Fibroblast of skin of back (primary cell): ENCODE data around the gene ANKRD6.
A peak's percentile ranks its signal among the peaks of the same experiment; 100 is the strongest.

Experiments used
- DNase-seq: peaks from one replicate; pipeline ENCODE4 v3.0.0-alpha.2; 2013

The ANKRD6 gene

DNA sequence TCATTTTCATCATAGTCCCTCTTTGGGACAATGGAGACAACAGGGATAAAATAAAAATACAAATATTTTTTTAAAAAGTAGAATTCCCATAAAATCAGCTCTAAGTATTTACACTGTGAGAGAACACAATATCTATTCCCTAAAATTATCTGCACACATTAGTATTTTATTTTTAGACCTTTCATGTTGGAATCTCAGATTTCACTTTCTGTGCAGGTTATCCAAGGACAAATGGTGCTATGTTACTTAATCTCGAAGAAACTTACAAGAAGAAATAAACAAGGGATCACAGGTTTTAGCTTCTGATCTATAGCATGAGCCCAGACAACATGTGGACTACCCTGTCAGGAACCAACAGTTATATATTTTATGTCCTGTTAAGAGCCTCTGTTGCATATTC, 228.6 kb downstream of the ANKRD6 start:
- no peak for DNase-seq

DNA sequence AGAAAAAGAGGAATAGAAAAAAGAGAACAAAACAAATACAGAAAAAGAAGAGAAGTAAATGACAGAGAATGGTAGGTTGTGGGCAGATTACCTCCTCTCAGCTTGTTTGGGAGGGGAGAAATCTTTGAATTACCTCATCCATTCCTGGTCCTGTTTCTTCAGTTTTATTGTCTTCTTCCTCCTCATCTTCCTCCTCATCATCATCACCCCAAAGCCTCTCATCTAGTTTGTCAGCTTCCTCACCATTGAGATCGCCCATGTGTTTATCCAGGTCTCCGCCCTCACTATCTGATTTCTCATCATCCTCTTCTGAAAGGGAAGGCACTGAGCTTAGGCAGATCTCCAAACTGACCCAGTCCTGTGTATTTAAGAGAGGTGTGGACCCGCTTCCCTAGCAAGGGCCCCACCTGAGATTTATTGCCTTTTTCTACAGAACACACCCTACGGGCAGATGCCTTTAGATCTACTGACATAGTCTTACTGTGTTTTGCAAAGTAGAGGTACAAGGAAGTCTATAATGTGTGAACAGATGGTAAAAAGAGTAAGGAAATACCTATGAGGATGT, 229.8 kb downstream of the ANKRD6 start:
- DNase-seq: no peak

DNA sequence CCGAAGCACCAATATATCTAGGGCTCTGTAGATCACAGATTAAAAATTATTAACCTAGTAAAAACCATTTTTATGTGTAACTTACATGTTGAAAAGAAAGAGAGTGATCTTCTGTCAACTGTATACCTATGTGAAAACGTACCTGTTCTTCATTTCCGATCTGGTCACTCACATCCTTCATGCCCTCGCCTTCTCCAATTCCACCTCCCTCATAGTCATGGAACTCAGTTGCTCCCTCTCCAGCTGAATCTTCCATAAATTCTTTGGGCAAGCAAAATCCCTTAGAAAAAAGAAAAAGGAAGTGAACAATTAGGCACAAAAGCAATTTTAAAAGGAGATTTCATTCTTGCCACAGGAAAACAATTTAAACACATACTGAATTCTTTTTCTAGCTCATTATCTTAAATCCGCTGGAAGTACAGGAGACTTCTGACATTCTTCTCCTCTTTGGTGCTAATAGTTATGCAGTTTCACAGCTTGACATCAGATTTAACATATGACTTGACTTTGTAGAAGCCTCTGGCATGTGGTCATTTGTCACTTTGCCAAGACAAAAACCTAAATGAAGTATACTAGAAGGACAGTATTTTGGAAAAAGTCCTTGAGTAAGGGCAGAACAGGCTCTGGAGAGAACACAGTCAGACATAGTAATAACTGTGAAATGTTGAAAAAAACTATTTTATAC, 235.1 kb downstream of the ANKRD6 start:
- DNase-seq: peak; percentile 67

DNA sequence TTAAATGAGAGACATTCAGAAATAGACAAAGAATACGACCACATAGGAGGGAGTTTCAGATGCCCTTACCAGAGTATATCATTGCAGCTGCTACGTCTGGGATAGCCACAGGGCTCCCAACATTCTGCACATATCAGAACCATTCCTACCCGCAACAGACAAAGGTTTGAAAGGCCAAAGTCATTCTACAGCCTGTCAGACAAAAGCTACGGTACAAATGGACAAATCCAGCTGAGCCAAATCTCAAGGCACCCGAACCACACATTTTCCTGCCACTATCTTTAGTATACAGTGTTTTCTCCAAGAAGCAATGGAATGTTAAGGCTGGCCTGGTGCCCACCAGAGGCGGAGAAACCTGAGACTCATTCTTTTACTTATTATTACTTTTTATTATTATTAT, 236.1 kb downstream of the ANKRD6 start:
- peak; percentile 40 for DNase-seq

DNA sequence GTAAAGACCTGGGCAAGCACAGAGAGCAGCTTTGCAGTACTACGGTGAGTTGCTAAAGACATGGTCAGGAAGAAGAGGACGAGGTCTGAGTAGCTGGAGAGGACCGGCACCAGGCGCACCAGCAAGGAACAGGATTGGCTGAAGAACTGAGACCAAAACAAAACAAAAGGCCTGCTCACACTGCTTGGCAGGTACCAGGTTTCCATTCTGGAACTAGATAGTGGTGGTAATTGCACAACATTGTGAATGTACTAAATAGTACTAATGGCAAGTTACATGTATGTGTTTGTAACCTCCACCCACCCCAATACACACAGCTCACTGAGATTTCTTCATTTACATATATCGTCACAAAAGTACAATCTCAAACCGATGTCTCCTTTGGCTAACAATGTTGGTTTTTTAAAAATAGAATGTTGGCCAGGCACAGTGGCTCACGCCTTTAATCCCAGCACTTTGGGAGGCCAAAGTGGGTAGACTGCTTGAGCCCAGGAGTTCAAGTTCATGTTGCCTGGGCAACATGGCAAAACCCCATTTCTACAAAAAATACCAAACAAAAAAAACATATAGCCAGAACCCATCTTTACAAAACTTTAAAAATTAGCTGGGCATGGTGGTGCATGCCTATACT, 238.1 kb downstream of the ANKRD6 start:
- DNase-seq: no peak

DNA sequence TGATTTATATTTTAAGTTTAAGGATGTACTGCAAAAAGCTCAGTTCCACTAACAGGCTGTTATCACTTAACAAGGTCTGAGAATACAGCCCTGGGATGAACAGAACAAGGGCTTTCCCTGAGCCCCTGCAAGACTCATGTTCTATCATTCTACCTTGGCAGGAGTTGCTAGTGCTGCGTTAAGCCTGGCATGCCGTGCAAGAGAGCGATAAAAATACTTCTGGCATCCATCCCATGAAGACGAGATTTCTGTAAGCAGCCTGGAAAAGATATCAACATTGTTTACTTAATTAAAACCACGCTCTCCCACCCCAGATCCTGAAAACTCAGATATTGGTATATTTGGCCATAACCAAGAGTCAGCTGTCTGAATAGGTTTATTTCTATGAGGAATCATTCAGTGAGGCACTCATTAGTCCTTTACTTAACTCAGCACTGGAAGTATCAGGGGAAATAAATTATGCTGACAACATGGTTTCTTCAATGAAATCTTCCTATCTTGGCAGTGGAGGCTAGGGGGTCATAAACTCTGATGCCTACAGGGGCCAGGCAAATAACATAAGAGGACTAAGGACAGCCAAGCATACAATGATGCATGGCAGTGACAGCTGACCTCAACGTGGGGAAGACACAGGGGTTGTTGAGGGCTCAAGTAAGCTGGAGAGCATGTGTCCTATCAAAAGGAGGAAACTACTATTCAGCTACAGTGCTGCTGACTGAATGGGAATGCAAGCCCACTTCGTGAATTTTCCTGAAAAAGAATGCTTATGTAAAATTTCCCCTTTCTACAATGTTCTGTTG, 243.2 kb downstream of the ANKRD6 start:
- peak; percentile 8 for DNase-seq

DNA sequence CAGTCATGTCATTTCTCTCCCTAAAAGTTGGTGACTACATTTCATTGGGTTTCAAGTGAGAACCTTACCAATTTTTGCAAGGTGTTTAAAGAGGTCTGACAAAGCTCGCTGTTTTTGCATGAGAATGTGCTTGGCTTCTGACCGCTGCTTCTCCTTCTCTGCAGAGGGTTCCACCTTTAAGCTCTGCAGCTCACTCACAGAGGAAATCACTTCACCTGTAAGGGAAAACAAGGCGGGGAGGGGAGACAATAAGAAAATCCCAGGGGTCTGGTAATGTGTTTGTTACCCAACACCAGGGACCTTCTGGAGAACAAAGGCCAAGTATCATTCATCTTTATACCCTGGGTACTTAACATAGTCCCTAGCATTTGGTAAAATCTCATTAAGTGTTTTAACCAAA, 245.6 kb downstream of the ANKRD6 start:
- DNase-seq: no peak

DNA sequence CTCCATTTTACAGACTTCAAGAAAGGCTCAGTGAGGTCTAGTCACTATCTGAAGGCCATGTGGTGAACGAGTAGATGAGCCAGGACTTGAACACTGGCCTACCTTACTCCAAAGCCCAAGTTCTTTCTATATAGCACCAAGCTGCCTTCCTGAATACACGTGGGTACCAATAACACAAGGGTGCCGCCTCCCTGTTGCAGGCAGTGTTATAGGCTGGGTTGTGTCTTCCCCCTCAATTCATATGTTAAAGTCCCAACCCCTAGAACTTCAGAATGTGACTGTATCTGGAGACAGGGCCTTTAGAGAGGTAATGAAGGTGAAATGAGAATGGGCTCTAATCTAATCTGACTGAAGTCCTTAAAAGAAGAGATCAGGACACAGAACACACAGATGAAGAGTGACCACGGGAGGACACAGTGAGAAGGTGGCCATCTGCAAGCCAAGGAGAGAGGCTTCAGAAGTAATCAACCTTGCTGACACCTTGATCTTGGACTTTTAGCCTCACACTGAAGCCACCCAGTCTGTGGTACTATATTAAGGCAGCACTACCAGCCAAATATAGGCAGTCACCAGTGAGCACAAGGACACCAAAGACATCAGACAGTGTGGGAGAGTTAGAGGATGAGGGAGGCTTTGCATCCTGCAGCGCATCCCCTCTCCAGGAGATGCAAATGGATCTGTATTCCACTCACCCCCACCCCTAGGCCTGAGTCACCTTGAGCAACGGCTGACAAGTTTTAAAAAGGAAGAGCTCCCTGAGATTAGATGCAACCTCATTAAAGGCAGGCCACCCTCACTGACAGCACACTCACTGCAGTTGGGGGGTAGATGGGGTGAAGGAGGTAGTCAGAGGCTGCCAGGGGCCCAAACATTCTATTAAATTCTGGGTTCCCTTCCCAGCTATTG, 246.5 kb downstream of the ANKRD6 start:
- DNase-seq: no peak

DNA sequence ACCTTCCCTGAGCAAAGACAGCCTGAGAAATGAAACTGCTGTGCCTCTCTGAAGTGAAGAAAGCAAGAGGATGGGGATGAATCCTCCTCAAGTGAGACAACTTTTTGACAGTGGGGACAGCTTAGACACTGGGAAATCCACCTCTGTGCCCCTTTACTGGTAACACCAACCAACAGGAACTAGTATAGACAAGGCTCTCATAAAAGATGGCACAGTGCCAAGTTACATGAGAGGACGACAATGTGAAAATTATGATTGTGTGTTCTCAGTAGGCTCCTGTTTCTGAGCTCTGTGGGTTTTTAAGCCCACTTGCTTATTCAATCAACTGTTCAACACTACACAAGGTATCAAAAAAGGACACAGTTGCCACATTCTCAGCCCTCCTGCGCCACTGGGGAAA, 247.2 kb downstream of the ANKRD6 start:
- DNase-seq: no peak

DNA sequence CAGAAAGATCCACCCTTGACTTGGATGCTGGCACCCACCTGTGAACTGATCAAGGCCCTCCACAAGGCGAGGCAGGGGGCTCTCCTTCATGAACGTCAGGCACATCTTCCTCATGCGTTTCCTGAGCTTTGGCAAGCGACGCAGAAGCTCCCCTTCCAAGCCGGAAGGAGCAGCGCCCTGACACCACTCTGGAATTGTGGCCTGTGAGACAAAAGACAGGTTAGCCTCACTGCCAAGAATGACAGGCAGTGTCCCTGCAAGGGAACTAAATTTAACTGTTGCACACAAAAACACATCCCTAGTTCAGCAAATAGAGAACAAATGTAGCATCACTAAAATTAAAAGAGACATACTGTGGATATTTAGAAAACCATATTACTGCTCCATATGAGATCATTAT, 247.6 kb downstream of the ANKRD6 start:
- DNase-seq: no peak

DNA sequence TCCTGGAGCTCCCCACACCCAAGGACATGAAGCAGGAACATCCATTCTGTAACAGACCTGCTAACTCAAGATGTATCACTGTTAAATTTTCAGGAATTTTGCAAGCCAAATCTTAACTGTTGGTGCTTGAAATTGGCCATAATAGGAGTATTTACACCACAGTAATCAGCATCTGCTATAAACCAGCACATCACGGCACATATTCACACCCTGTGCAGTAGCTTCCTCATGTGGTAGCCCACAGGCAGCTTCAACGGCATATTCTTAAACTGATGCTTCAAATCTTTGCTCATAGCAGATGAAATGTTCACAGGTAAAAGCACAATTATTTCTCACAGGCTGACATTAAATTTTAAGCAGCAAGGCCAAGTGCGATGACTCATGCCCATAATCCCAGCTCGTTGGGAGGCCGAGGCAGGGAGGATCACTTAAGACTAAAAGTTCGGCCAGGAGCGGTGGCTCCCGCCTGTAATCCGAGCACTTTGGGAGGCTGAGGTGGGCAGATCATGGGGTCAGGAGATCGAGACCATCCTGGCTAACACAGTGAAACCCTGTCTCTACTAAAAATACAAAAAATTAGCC, 249.1 kb downstream of the ANKRD6 start:
- DNase-seq: no peak

DNA sequence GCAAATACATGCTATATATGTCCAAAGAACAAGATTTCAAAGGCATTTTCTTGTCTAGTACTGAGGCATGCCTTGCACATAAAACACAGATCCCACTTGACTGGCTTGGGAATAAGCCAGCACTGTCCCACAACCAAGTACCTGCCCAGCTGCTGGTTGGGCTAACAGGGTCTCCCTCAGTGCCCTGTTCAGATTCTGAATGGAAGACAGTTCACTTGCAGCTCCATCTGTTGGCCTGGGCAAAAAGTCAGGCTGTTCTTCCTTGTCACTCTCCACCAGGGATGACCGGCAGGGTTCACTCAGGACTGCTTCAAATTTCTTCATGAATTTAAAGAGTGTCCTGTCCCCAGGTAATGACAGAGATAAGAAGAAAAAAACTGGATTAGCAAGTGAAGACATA, 250.0 kb downstream of the ANKRD6 start:
- DNase-seq: no peak
